Measurements from ENCODE around the gene KIRREL1. TPM values are rescaled to one million over a fixed set of nuclear protein-coding genes. Genes with fewer than 3 reads are reported as not detected.

Gene KIRREL1
- total RNA-seq, 1 experiment from 2014 or later: 30.5 TPM

DNA sequence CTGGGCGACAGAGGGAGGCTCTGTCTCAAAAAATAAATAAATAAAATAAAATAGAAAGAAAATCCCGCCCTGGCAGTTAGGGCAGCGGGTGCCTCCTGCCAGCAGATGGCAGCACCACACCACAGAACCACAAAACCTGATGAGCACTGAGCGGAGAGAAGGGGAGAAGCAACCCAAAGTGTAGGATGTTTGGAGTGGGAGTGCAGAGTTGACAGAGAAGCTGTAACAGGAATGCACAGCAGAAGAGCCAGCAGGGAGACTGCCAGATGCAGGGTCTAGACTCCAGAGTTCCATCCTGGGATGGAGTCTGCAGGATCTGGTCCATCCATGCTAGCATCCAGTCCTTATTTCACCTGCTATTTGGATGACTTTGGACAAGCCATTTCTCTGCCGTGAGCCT is 29.7 kb upstream of the KIRREL1 start:
- no peaks in the 10 kb centered on the region for H3K9me3 Mint-ChIP-seq
- H3T11ph ChIP-seq (ENCODE audit: low read length): no peak overlapping the region
- H3K4me1 ChIP-seq (ENCODE audit: insufficient read depth, low read length): no peaks in the 10 kb centered on the region
- H3K27me3 ChIP-seq (ENCODE audit: insufficient read depth, low read length): no peaks in the 10 kb centered on the region
- no peak overlapping the region for H3K4ac ChIP-seq (ENCODE audit: low read depth, low read length)
- no peak overlapping the region for H3K56ac ChIP-seq (ENCODE audit: insufficient read length, low read depth, low read length)
- no peak overlapping the region for H4K91ac ChIP-seq (ENCODE audit: insufficient read length, low read depth, low read length)
- H3K79me1 ChIP-seq (ENCODE audit: insufficient read depth, low read depth, low read length, poor library complexity, severe bottlenecking): no peaks in the 10 kb centered on the region
- H2BK20ac ChIP-seq (ENCODE audit: low read depth, low read length, poor library complexity, severe bottlenecking): no peak overlapping the region
- H2AK5ac ChIP-seq (ENCODE audit: insufficient read length, low read length): no peak overlapping the region
- H4K20me1 ChIP-seq (ENCODE audit: control insufficient read depth, insufficient read depth, insufficient read length): no peaks in the 10 kb centered on the region
- WGBS (ENCODE audit: extremely low coverage, insufficient read length, low lambda C conversion rate): no CpG with 5 or more reads among the region's 5 CpGs
- H3K27ac ChIP-seq (ENCODE audit: insufficient read length, low read depth, low read length): no peak overlapping the region
- H3K18ac ChIP-seq (ENCODE audit: insufficient read length, low read depth, low read length): no peak overlapping the region
- no peak overlapping the region for H3K9ac ChIP-seq (ENCODE audit: extremely low read depth, insufficient read length, low read length)
- no peak overlapping the region for H2BK120ac ChIP-seq (ENCODE audit: low read depth, low read length, poor library complexity, severe bottlenecking)
- H3K9me3 ChIP-seq (ENCODE audit: control insufficient read depth, low read depth, low read length): no peaks in the 10 kb centered on the region
- peaks cover 14 to 20% of the 10 kb centered on the region in 2 experiments for H3K4me1 Mint-ChIP-seq
- peaks cover 13% of the 10 kb centered on the region for H3K27me3 Mint-ChIP-seq (ENCODE audit: low read depth)
- H3K79me2 ChIP-seq (ENCODE audit: insufficient read depth, low read length): no peaks in the 10 kb centered on the region
- no peaks in the 10 kb centered on the region for H3K23me2 ChIP-seq (ENCODE audit: insufficient read length, low read depth, low read length, poor library complexity, severe bottlenecking)
- no peak overlapping the region for H3K23ac ChIP-seq (ENCODE audit: insufficient read length, low read depth, low read length)
- H3K4me2 ChIP-seq (ENCODE audit: insufficient read depth, insufficient read length, low read length): no peak overlapping the region
- no peak overlapping the region; a peak in 1 of 5 replicates for H3K4me3 Mint-ChIP-seq
- no peak overlapping the region for H4K8ac ChIP-seq (replicated peaks; ENCODE audit: insufficient read length, low read depth, low read length)
- peak; percentile 74 for DNase-seq
- no peak overlapping the region for H2BK5ac ChIP-seq (ENCODE audit: insufficient read length, low read length)
- H3K36me3 Mint-ChIP-seq (ENCODE audit: insufficient read depth in 1 of 3, low read depth in 3 of 3): no peaks in the 10 kb centered on the region
- H2AFZ ChIP-seq (ENCODE audit: low read length): no peak overlapping the region
- H4K5ac ChIP-seq (ENCODE audit: insufficient read length, low read depth, low read length): no peak overlapping the region
- no peak overlapping the region for H3K14ac ChIP-seq (ENCODE audit: insufficient read depth, low read length)
- H2BK12ac ChIP-seq (ENCODE audit: insufficient read length, low read depth, low read length): no peak overlapping the region
- TF ChIP-seq, protein P1, sequence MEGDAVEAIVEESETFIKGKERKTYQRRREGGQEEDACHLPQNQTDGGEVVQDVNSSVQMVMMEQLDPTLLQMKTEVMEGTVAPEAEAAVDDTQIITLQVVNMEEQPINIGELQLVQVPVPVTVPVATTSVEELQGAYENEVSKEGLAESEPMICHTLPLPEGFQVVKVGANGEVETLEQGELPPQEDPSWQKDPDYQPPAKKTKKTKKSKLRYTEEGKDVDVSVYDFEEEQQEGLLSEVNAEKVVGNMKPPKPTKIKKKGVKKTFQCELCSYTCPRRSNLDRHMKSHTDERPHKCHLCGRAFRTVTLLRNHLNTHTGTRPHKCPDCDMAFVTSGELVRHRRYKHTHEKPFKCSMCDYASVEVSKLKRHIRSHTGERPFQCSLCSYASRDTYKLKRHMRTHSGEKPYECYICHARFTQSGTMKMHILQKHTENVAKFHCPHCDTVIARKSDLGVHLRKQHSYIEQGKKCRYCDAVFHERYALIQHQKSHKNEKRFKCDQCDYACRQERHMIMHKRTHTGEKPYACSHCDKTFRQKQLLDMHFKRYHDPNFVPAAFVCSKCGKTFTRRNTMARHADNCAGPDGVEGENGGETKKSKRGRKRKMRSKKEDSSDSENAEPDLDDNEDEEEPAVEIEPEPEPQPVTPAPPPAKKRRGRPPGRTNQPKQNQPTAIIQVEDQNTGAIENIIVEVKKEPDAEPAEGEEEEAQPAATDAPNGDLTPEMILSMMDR (conservative IDR thresholded peaks at IDR 0.05): peak; percentile 99
- H3K27ac Mint-ChIP-seq: no peak overlapping the region; a peak in 1 of 7 replicates
- no peak overlapping the region for H2BK15ac ChIP-seq (ENCODE audit: low read depth, low read length)

Data from H9 (cell line).